Measurements from ENCODE around the gene RCSD1.

RCSD1 gene

GRCh38 chr1:167641786-167642500 lies 11.9 kb downstream of the RCSD1 start:
- DNase-seq (ENCODE audit: low read depth) = no peak

- DNase-seq (ENCODE audit: low read depth) = no peak
Measured at GRCh38 chr1:167642501-167642826, 12.4 kb downstream of the RCSD1 start.

GRCh38 chr1:167643441-167643840 lies 13.4 kb downstream of the RCSD1 start:
- DNase-seq (ENCODE audit: low read depth) = no peak

GRCh38 chr1:167644551-167644950 lies 14.5 kb downstream of the RCSD1 start:
- no peak for DNase-seq (ENCODE audit: low read depth)

GRCh38 chr1:167645140-167645541 lies 15.1 kb downstream of the RCSD1 start:
- DNase-seq (ENCODE audit: low read depth) = no peak

GRCh38 chr1:167645625-167646414 lies 15.8 kb downstream of the RCSD1 start:
- no peak for DNase-seq (ENCODE audit: low read depth)

DNA sequence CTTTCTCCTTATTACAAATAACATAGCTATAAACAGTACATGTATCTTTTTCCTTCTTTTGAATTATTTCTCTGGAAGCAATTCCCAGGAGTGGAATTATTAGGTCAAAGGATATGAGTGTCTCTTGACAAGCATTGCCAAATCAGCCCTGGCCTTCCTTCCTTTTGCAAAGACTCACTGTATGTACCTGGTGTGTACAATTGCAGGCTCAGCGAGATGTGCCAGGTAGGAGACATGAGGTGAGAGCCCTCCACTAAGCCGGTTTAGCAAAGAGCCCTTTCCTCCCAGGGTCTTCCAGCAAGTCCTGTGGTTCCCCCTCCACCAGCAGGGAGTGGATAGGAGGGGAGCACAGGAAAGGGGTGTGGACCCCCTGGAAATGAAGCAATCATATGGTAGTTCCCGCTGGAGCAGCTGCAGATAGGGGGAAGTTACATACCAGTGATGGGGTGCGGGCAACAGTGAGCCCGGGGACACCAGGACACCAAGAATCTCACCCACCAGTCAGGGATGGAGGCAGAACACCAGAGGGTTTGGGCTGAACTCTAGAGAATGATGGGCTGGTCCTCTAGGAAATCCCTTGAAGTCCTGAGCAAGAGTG lies 18.3 kb downstream of the RCSD1 start:
- no peak for DNase-seq (ENCODE audit: low read depth)

DNA sequence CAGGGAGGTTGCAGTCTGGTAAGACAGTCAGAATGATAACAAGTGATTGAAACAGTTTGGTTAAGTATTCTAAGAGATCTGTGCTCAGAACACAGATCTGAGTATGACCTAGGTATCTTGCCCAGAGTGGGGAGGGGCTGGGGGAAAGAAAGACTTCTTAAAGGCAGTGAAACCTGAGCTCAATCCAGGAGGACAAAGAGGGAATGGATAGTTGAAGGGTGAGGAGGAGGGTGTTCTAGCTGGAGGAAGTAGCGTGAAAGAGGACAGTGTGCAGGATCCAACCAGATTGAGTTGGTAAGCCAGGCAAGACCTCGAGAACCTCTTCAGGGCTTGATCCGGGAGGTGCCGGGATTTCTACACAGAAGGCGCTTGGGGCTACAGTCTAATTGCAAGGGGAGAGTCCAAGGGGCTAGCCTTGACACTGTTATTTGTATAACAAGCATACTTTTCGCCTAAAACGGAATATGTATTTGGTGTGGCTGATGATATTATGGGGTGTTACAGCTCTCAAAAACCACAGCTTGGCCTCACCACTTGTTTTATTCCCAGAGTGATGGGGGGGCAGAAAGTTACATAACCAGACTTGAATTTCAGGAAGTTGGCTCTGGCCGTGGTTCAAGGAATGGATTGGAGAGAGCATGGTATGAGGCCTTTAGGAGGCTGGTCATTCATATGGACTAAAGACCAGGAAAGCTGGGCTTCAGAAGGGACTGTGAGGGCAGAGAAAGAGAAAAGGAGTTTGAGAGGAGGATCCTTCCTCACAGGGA lies 19.1 kb downstream of the RCSD1 start:
- no peak for DNase-seq (ENCODE audit: low read depth)

DNA sequence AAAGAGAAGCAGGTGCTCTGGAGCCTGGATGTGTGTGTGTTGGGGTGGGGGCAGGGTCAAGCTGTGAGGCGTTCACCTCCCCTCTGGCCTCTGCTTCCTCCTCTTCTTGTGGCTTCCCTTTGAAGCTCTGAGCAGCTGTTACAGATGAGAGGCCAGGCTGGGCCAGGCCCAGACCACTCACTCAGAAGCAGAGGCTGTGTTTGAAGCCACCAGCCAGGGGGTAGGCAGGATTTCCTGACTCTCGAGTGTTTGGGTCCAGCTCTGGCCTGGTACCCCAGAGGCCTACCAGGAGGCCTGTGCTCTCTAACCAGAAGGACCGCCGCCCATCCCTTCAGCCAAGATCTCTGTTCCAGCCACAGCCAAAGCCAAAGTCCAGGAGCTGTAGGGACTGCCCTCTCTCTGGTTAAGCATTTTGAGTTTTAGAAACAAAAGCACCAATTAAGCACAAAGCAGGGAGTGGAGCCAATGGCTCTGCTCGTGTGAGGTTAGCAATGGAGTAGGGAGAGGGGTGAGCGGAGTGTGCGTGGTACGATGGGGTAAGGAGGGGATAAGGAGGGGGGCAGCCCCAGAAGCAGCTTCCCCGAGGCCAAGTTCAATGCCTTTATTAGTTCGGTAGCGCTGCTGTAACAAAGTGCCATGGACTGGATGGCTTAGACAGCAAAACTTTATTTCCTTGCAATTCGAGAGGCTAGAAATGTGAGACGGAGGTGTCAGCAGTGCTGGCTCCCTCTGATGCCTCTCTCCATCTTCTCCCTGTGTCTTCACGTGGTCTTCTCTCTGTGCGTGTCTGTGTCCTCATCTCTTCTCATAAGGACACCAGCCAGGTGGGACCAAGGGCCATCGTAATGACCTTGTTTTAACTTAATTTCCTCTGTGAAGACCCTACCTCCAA lies 20.5 kb downstream of the RCSD1 start:
- DNase-seq (ENCODE audit: low read depth) = no peak

GRCh38 chr1:167651161-167651693 lies 21.2 kb downstream of the RCSD1 start:
- DNase-seq (ENCODE audit: low read depth) = no peak

- no peak for DNase-seq (ENCODE audit: low read depth)
Measured at GRCh38 chr1:167654975-167655575, 25.0 kb downstream of the RCSD1 start.

DNA sequence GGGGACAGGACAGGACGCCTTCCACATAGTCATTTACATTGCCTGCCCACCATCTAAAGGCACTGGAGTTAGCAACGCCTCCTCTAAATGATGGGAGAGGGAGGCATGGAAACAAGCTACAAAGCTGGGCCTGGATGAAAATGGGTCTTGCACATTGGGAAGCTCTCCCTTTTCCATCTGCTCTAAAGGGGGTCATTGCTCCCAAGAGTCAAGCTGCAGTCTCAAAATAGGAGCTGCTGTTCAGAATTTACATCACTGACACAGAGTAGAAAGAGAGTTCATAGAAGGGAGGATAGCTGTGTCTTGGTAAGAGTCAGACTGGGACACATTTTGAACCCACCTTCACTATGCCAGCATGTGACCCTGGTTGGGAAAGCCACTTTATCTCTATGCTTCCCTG lies 26.6 kb downstream of the RCSD1 start:
- DNase-seq (ENCODE audit: low read depth) = no peak

- DNase-seq (ENCODE audit: low read depth) = no peak
Measured at GRCh38 chr1:167658574-167659328, 28.7 kb downstream of the RCSD1 start.

DNA sequence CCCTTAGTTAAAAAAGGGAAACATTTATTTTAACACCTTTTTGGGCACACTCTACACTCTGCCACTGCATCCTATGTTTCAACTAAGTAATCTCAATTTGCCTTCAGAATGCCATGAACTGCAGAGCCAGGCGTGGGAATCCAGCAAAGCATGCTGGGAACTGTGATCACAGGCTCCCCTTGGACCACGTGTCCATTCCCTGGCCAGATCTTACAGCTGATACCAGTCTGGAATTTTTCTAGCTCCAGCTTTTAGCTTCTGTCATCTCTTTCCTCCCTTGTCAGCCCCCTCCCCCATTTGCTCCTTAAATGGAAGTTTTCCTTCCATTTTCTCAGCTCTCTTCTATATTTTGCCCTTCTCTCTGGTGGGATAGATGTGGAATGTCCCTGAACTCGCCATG lies 29.4 kb downstream of the RCSD1 start:
- no peak for DNase-seq (ENCODE audit: low read depth)

DNA sequence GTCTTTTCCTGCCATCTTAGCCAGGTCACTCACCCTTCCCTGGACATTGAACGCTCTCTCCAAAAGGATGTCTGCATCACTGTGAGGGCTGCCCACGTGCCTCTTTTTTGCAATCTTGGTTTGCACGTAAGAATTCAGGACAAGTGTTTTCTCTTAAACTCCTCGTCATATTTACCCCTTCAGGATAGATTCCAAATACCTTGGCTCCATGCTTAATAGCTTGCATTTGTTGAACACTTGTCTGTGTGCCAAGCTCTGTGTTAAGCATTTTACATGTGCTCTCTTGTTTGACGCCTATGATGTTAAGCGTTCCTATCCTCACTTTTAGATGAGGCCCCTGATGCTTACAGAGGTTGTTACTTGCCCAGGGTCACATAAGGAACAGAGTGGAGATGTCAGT lies 29.8 kb downstream of the RCSD1 start:
- DNase-seq (ENCODE audit: low read depth) = no peak

DNA sequence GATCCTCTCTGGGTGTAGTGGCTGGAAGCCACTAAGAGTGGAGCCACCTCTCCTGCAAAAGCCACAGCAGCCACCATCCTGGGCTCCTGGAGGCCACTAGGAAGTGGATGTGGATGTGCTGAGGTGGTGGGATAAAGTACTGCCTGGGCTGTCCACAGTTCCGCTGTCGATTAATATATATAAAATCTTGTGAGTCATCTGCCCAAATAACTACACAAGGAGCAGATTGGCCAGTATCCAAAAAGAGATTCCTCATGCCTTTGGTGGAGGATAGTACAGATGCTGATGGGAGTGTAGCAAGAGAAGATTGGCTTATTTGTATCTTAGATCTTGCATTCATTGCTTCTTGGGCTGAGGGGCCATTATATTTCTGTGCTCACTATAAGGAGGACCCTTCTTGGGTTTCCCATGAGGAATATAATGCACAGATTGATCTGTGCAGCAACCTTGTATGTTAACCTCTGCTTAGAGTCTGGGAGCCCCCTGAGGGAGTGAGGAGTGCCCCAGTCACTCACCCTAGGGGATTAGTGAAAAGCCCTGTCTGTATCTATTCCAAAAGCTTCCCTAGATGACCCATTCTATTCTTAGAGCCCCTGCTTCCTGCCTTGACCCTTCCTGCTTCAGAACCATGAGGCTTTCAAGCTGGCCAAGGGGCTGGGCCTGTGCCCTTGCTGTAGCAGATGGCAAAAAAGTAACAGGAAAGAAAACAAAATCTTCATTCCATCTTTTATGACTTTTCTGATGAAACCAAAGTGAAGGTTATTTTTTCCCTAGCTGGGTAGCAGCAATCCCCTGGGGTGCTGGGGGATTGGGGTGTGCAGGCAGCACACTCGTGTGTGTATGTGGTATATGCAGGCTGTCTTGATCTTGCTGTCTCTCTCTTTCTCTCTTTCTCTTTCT lies 31.7 kb downstream of the RCSD1 start:
- DNase-seq (ENCODE audit: low read depth) = peak; percentile 93

- DNase-seq (ENCODE audit: low read depth) = peak; percentile 66
Measured at GRCh38 chr1:167663002-167663772, 33.2 kb downstream of the RCSD1 start.

GRCh38 chr1:167665469-167665868 lies 35.4 kb downstream of the RCSD1 start:
- DNase-seq (ENCODE audit: low read depth) = no peak
